Measurements from ENCODE around the gene ARF3.
A peak's percentile ranks its signal among the peaks of the same experiment; 100 is the strongest.
"Not testable (repeated sequence)": the region's sequence is repeated elsewhere in the genome, so short reads cannot be mapped to it uniquely, and the experiment has no call there.

Gene ARF3

DNA sequence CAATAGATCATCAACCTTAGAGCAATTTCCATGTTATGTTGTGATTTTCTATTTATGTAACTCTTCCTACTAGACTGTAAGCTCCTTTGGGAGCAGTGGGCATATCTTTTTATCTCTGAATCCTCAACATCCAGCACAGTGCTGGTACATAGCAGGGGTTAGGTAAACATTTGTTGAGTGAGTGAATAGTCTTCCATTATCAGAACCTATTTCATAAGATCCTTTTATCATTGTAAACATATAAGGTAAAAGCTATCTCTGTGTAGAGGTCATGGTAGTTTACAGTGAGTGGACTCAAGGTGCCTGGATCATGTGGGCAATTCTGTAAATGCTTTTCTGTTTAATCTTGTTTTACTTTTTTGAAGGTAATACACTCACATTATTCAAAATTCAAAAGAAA is 47.1 kb downstream of the ARF3 start:
- Histone ChIP-seq H3K4me1 (ENCODE audit: insufficient read depth, low read length) (no peaks in the 10 kb centered on the region), H3K9me3 (ENCODE audit: low read length) (no peaks in the 10 kb centered on the region), H3K27ac (ENCODE audit: low read depth, low read length) (no peak overlapping the region), H3K9ac (ENCODE audit: low read length) (no peak overlapping the region), H3K27me3 (ENCODE audit: control insufficient read depth in 1 of 2, insufficient read depth in 2 of 2, low read length in 2 of 2) (no peaks in the 10 kb centered on the region), H3K36me3 (ENCODE audit: insufficient read depth, low read length) (no peaks in the 10 kb centered on the region), H3K4me3 (ENCODE audit: low read depth in 1 of 2, low read length in 2 of 2) (no peak overlapping the region)

DNA sequence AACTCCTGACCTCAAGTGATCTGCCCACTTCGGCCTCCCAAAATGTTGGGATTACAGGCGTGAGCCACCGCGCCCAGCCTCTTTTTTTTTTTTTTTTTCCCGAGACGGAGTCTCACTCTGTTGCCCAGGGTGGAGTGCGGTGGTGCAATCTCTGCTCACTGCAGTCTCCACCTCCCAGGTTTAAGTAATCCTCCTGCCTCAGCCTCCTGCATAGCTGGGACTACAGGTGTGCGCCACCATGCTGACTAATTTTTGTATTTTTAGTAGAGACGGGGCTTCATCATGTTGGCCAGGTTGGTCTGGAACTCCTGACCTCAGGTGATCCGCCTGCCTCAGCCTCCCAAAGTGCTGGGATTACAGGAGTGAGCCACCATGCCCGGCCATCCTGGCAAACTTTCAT is 47.6 kb downstream of the ARF3 start:
- H3K36me3 ChIP-seq (ENCODE audit: insufficient read depth, low read length); H3K4me1 ChIP-seq (ENCODE audit: insufficient read depth, low read length); H3K27me3 ChIP-seq (ENCODE audit: control insufficient read depth in 1 of 2, insufficient read depth in 2 of 2, low read length in 2 of 2); H3K9me3 ChIP-seq (ENCODE audit: low read length); H3K27ac ChIP-seq (ENCODE audit: low read depth, low read length); H3K4me3 ChIP-seq (ENCODE audit: low read depth in 1 of 2, low read length in 2 of 2); H3K9ac ChIP-seq (ENCODE audit: low read length): not testable (repeated sequence)

- no peak overlapping the region for H3K27ac ChIP-seq (ENCODE audit: low read depth, low read length)
Observed at GRCh38 chr12:48907245-48907644, 50.0 kb downstream of the ARF3 start.

GRCh38 chr12:48903982-48904411 is 53.3 kb downstream of the ARF3 start:
- Histone ChIP-seq H3K27me3 (ENCODE audit: control insufficient read depth in 1 of 2, insufficient read depth in 2 of 2, low read length in 2 of 2) (no peaks in the 10 kb centered on the region), H3K27ac (ENCODE audit: low read depth, low read length) (no peak overlapping the region), H3K4me1 (ENCODE audit: insufficient read depth, low read length) (no peaks in the 10 kb centered on the region), H3K9me3 (ENCODE audit: low read length) (no peaks in the 10 kb centered on the region), H3K4me3 (ENCODE audit: low read depth in 1 of 2, low read length in 2 of 2) (peak overlapping the region; percentile 33 to 63), H3K36me3 (ENCODE audit: insufficient read depth, low read length) (no peaks in the 10 kb centered on the region), H3K9ac (ENCODE audit: low read length) (no peak overlapping the region)

More at GRCh38 chr12:48907245-48907644, 50.0 kb downstream of the ARF3 start:
- Histone ChIP-seq H3K4me3 (ENCODE audit: low read depth in 1 of 2, low read length in 2 of 2) (no peak overlapping the region), H3K4me1 (ENCODE audit: insufficient read depth, low read length) (no peaks in the 10 kb centered on the region), H3K9me3 (ENCODE audit: low read length) (no peaks in the 10 kb centered on the region), H3K27me3 (ENCODE audit: control insufficient read depth in 1 of 2, insufficient read depth in 2 of 2, low read length in 2 of 2) (no peaks in the 10 kb centered on the region), H3K36me3 (ENCODE audit: insufficient read depth, low read length) (no peaks in the 10 kb centered on the region), H3K9ac (ENCODE audit: low read length) (no peak overlapping the region)

DNA sequence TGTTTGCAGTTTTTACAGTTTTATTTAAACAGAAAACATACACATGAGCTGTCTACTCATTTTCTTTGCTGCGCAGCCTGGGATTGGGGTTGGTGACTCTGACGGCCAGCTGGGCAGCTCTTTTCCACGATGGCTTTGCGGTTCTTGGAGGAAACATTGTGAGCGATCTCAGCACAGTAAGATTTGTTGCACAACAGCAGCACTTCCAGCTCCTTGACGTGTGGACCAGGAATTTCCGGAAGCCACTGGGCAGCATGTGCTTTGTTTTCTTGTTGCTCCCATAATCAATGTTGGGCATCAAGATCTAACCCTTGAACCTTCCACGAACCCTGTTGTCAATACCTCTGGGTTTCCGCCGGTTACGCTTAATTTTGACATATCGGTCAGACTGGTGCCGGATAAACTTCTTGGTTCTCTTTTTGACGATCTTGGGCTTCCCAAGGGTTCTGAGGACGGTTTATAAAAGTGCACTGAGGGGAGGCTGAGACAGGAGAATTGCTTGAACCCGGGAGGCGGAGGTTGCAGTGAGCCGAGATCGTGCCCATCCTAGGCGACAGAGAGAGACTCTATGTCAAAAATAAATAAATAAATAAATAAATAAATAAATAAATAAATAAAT is 53.8 kb downstream of the ARF3 start:
- no peak overlapping the region for H3K27ac ChIP-seq (ENCODE audit: low read depth, low read length)
- no peak overlapping the region for H3K4me3 ChIP-seq (ENCODE audit: low read depth in 1 of 2, low read length in 2 of 2)
- H3K27me3 ChIP-seq (ENCODE audit: control insufficient read depth in 1 of 2, insufficient read depth in 2 of 2, low read length in 2 of 2), result no peaks in the 10 kb centered on the region

DNA sequence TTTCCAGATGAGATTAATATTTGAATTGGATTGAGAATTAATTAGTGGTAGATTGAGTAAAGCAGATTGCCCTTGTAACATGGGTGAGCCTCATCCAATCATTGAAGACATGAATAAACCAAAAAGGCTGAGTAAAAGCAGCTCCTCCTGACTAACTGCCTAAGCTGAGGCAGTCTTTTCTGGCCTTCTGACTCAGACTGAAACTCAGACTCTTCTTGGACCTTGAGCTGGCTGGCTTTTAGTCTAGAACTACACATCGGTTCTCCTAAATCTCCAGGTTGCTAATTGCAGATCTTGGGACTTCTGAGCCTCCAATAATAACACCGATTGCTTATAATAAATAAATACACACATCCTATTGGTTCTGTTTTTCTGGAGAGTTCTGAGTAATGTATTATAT is 56.0 kb downstream of the ARF3 start:
- H3K4me1 ChIP-seq (ENCODE audit: insufficient read depth, low read length), result no peaks in the 10 kb centered on the region
- H3K27me3 ChIP-seq (ENCODE audit: control insufficient read depth in 1 of 2, insufficient read depth in 2 of 2, low read length in 2 of 2), result no peaks in the 10 kb centered on the region
- no peak overlapping the region for H3K9ac ChIP-seq (ENCODE audit: low read length)
- no peak overlapping the region for H3K4me3 ChIP-seq (ENCODE audit: low read depth in 1 of 2, low read length in 2 of 2)
- no peaks in the 10 kb centered on the region for H3K36me3 ChIP-seq (ENCODE audit: insufficient read depth, low read length)
- no peaks in the 10 kb centered on the region for H3K9me3 ChIP-seq (ENCODE audit: low read length)
- no peak overlapping the region for H3K27ac ChIP-seq (ENCODE audit: low read depth, low read length)

More for the DNA sequence above, 53.8 kb downstream of the ARF3 start:
- no peak overlapping the region for H3K9ac ChIP-seq (ENCODE audit: low read length)
- H3K4me1 ChIP-seq (ENCODE audit: insufficient read depth, low read length), result no peaks in the 10 kb centered on the region
- no peaks in the 10 kb centered on the region for H3K9me3 ChIP-seq (ENCODE audit: low read length)
- H3K36me3 ChIP-seq (ENCODE audit: insufficient read depth, low read length), result no peaks in the 10 kb centered on the region

- Histone ChIP-seq H3K27me3 (ENCODE audit: control insufficient read depth in 1 of 2, insufficient read depth in 2 of 2, low read length in 2 of 2) (no peaks in the 10 kb centered on the region), H3K9ac (ENCODE audit: low read length) (no peak overlapping the region), H3K4me3 (ENCODE audit: low read depth in 1 of 2, low read length in 2 of 2) (no peak overlapping the region), H3K27ac (ENCODE audit: low read depth, low read length) (no peak overlapping the region), H3K4me1 (ENCODE audit: insufficient read depth, low read length) (no peaks in the 10 kb centered on the region), H3K9me3 (ENCODE audit: low read length) (no peaks in the 10 kb centered on the region), H3K36me3 (ENCODE audit: insufficient read depth, low read length) (no peaks in the 10 kb centered on the region)
Observed at GRCh38 chr12:48899651-48900050, 57.6 kb downstream of the ARF3 start.

DNA sequence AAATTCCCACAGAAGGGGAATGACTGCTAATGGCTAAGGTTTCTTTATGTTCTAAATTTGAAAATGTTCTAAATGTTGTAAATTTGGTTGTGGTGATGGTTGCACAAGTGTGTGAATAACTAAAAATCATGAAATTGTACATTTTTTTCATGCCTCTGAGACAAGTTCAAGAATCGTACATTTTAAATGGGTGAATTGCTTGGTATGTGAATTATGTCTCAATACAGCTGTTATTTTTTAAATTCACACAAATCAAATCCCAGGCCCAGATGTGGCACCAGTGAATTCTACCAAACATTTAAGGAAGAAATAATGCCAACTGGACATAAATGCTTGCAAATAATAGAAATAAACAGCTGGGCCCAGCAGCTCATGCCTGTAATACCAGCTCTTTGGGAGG is 63.0 kb downstream of the ARF3 start:
- peaks cover 0 to 4% of the 10 kb centered on the region in 2 donors for H3K27me3 ChIP-seq (ENCODE audit: control insufficient read depth in 1 of 2, insufficient read depth in 2 of 2, low read length in 2 of 2)
- no peaks in the 10 kb centered on the region for H3K36me3 ChIP-seq (ENCODE audit: insufficient read depth, low read length)
- H3K4me3 ChIP-seq (ENCODE audit: low read depth in 1 of 2, low read length in 2 of 2), result no peak overlapping the region
- H3K9ac ChIP-seq (ENCODE audit: low read length), result no peak overlapping the region
- no peaks in the 10 kb centered on the region for H3K9me3 ChIP-seq (ENCODE audit: low read length)
- H3K4me1 ChIP-seq (ENCODE audit: insufficient read depth, low read length), result peaks cover 5% of the 10 kb centered on the region
- no peak overlapping the region for H3K27ac ChIP-seq (ENCODE audit: low read depth, low read length)

- no peaks in the 10 kb centered on the region for H3K36me3 ChIP-seq (ENCODE audit: insufficient read depth, low read length)
- no peaks in the 10 kb centered on the region for H3K9me3 ChIP-seq (ENCODE audit: low read length)
- peaks cover 0 to 4% of the 10 kb centered on the region in 2 donors for H3K27me3 ChIP-seq (ENCODE audit: control insufficient read depth in 1 of 2, insufficient read depth in 2 of 2, low read length in 2 of 2)
- H3K4me3 ChIP-seq (ENCODE audit: low read depth in 1 of 2, low read length in 2 of 2), result peak overlapping the region in 1 of 2 donors; percentile 41
- no peak overlapping the region for H3K27ac ChIP-seq (ENCODE audit: low read depth, low read length)
- peaks cover 5% of the 10 kb centered on the region for H3K4me1 ChIP-seq (ENCODE audit: insufficient read depth, low read length)
- peak overlapping the region; percentile 54 for H3K9ac ChIP-seq (ENCODE audit: low read length)
Observed at GRCh38 chr12:48890657-48891418, 66.4 kb downstream of the ARF3 start.

DNA sequence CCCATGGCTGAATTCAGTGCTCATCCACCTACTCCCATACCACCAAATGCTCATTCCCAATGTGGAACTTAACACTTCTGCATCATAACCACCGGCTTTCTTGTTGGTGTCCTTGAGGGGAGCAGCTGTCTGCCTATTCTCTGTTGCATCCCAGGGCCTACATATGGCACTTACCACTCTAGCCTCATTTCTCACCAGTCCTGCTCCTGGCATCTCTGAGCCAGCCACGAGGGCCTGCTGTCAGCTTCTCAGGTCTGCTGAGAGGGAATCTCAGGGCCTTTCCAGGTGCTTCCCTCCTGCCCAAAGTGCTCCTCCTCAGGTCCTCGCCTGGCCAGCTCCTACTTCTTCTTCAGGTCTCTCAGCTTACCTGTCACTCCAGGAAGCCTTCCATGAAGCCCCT is 67.6 kb downstream of the ARF3 start:
- Histone ChIP-seq H3K27ac (ENCODE audit: low read depth, low read length) (no peak overlapping the region), H3K4me1 (ENCODE audit: insufficient read depth, low read length) (peaks cover 5% of the 10 kb centered on the region), H3K27me3 (ENCODE audit: control insufficient read depth in 1 of 2, insufficient read depth in 2 of 2, low read length in 2 of 2) (peaks cover 0 to 4% of the 10 kb centered on the region in 2 donors), H3K9me3 (ENCODE audit: low read length) (no peaks in the 10 kb centered on the region), H3K4me3 (ENCODE audit: low read depth in 1 of 2, low read length in 2 of 2) (no peak overlapping the region), H3K9ac (ENCODE audit: low read length) (no peak overlapping the region), H3K36me3 (ENCODE audit: insufficient read depth, low read length) (no peaks in the 10 kb centered on the region)
